Endothelial cell of umbilical vein (primary cell): ENCODE results near the gene BCL2. TPM values are rescaled to one million over a fixed set of nuclear protein-coding genes. Genes with fewer than 3 reads are reported as not detected.

Source experiments
- BruUV-seq: library from RNA; stranded (reverse); fragments of 400-500 nt; replicated peaks from 2 replicates; lab custom pipeline; 2021; lab: Mats Ljungman, UMichigan
- CTCF ChIA-PET: fragments of 300-600, 350-600 bp; sonication (Branson Sonifier 250); formaldehyde crosslinking; loops from one replicate; lab custom pipeline; 2021; ENCODE audit warnings: antibody characterized with exemption, inconsistent platforms; lab: Charles Lee
- POLR2A ChIA-PET: fragments of 300-600, 350-600 bp; sonication (Branson Sonifier 250); formaldehyde crosslinking; loops from one replicate; lab custom pipeline; 2021; ENCODE audit warnings: antibody characterized with exemption, inconsistent platforms; lab: Charles Lee
- DNase-seq: peaks from one replicate; pipeline ENCODE4 v3.0.0-alpha.2; 2011; ENCODE audit warnings: low read depth, low spot score
- FAIRE-seq: peaks from 2 replicates; lab custom pipeline; 2011; peaks lifted over from hg19 to GRCh38; lab: Jason Lieb, UNC
- H2AFZ ChIP-seq: 2 replicates; pipeline ENCODE4 v1.6.0; 2012; ENCODE audit warnings: low read depth, low read length, control low read depth, inconsistent platforms
- H3K27ac ChIP-seq: 2 replicates; pipeline ENCODE4 v1.5.1; 2011; ENCODE audit warnings: low read depth, mild to moderate bottlenecking, control low read depth, low read length, moderate library complexity; ENCODE audit not compliant: insufficient read depth
- H3K27me3 ChIP-seq, 2 experiments: 2 replicates each; pipeline versions ENCODE4 v1.6.0 to v1.6.1; 2011; ENCODE audit warnings: low read length in 2 of 2, mixed read lengths in 1 of 2; ENCODE audit not compliant: control insufficient read depth in 2 of 2, insufficient read depth in 2 of 2
- H3K36me3 ChIP-seq, 2 experiments: 2 replicates in 1 of 2; 3 replicates in 1 of 2; pipeline ENCODE4 v1.5.1; 2011; ENCODE audit warnings: low read length in 2 of 2, mild to moderate bottlenecking in 1 of 2, moderate library complexity in 1 of 2; ENCODE audit not compliant: control insufficient read depth in 2 of 2, insufficient read depth in 2 of 2; ENCODE audit errors: extremely low read depth in 1 of 2
- H3K4me1 ChIP-seq: 3 replicates; pipeline ENCODE4 v1.5.1; 2011; ENCODE audit warnings: mild to moderate bottlenecking, low read length; ENCODE audit not compliant: control insufficient read depth, insufficient read depth; ENCODE audit errors: extremely low read depth
- H3K4me2 ChIP-seq: 2 replicates; pipeline ENCODE4 v1.6.1; 2011; ENCODE audit warnings: low read length, control low read depth, mixed read lengths; ENCODE audit not compliant: insufficient read depth
- H3K4me3 ChIP-seq, 3 experiments: fragments of 200-600 bp in 1 of 3; sonication (generic), shearing (Covaris generic) in 1 of 3; replicated peaks in 1 of 3; 2 replicates each; pipeline ENCODE4 v1.5.1; 2011 to 2016; ENCODE audit warnings: control low read depth in 3 of 3, low read length in 3 of 3, mild to moderate bottlenecking in 2 of 3, inconsistent platforms in 1 of 3, low read depth in 1 of 3, moderate library complexity in 1 of 3; ENCODE audit not compliant: insufficient read depth in 1 of 3
- H3K79me2 ChIP-seq: 2 replicates; pipeline ENCODE4 v1.6.0; 2012; ENCODE audit warnings: low read length, inconsistent platforms; ENCODE audit not compliant: control insufficient read depth, insufficient read depth
- H3K9ac ChIP-seq: replicated peaks from 2 replicates; pipeline ENCODE3; 2011; ENCODE audit warnings: low read length, control low read depth; ENCODE audit not compliant: insufficient read depth; ENCODE audit errors: extremely low read depth
- H3K9me1 ChIP-seq: replicated peaks from 3 replicates; pipeline ENCODE4 v1.6.0; 2011; ENCODE audit warnings: mild to moderate bottlenecking, low read length; ENCODE audit not compliant: control insufficient read depth, insufficient read depth; ENCODE audit errors: extremely low read depth
- H3K9me3 ChIP-seq: replicated peaks from 2 replicates; pipeline ENCODE4 v1.5.1; 2012; ENCODE audit warnings: low read length, inconsistent platforms; ENCODE audit not compliant: control insufficient read depth, insufficient read depth
- H4K20me1 ChIP-seq: replicated peaks from 2 replicates; pipeline ENCODE3; 2011; ENCODE audit warnings: mild to moderate bottlenecking, low read length; ENCODE audit not compliant: control insufficient read depth, insufficient read depth; ENCODE audit errors: extremely low read depth
- EZH2 ChIP-seq: IDR thresholded peaks from 2 replicates; pipeline ENCODE4 v1.6.1; 2012; ENCODE audit warnings: borderline replicate concordance, low read depth, mild to moderate bottlenecking, moderate library complexity, low read length, inconsistent platforms; ENCODE audit not compliant: severe bottlenecking
- FOS ChIP-seq: IDR thresholded peaks from 2 replicates; pipeline ENCODE4 v1.6.1; 2011; ENCODE audit warnings: mild to moderate bottlenecking, low read length, moderate library complexity, borderline replicate concordance; ENCODE audit not compliant: insufficient read depth
- GATA2 ChIP-seq: IDR thresholded peaks from 2 replicates; pipeline ENCODE4 v1.7.0; 2011; ENCODE audit warnings: low read depth, mild to moderate bottlenecking, moderate library complexity, mixed read lengths, low read length; ENCODE audit not compliant: insufficient read length, insufficient read depth
- JUN ChIP-seq: IDR thresholded peaks from 2 replicates; pipeline ENCODE4 v1.6.1; 2011; ENCODE audit warnings: borderline replicate concordance, low read depth; ENCODE audit not compliant: insufficient read length, insufficient read depth
- MYC ChIP-seq: IDR thresholded peaks from one replicate; pipeline ENCODE4 v1.6.1; 2011; ENCODE audit warnings: mild to moderate bottlenecking, low read depth, low read length
- POLR2A ChIP-seq: IDR thresholded peaks from 2 replicates; pipeline ENCODE4 v1.6.1; 2012; ENCODE audit warnings: low read depth, mild to moderate bottlenecking, control low read depth, low read length
- POLR2AphosphoS5 ChIP-seq: IDR thresholded peaks from 2 replicates; pipeline ENCODE4 v1.6.1; 2012; ENCODE audit warnings: low read depth, mild to moderate bottlenecking, control low read depth, low read length, moderate library complexity; ENCODE audit not compliant: insufficient read depth
- dilution Hi-C: fragments of 300-500 bp; cut with MboI; formaldehyde crosslinking; loops from one replicate; pipeline ENCODE4 v1.15.0; 2019; ENCODE audit warnings: low sequenced_read_pairs; ENCODE audit not compliant: extremely low pct_ligation_motif_present
- intact Hi-C: fragments of 100-400 bp; cut with micrococcal nuclease; formaldehyde crosslinking; loops from one replicate; pipeline ENCODE4 v1.10.0; 2022
- polyA plus RNA-seq, 4 experiments: library from polyadenylated mRNA; depleted of rRNA in 3 of 4; stranded (reverse) in 3 of 4; unstranded in 1 of 4; fragments of >200 nt; gene quantifications; 2 replicates each; pipeline versions ENCODE4 v1.2.1 to v1.2.3, GENCODE V29; 2011 to 2012; ENCODE audit warnings: missing spikeins in 1 of 4
- total RNA-seq: library from RNA; stranded (reverse); gene quantifications from 2 replicates; pipeline ENCODE4 v1.2.3, GENCODE V29; 2021
- TF ChIP-seq, protein P1 (sequence below): IDR thresholded peaks from 2 replicates; pipeline ENCODE4 v1.6.1; 2011; ENCODE audit not compliant: insufficient read depth, insufficient read length
- TF ChIP-seq, protein P2 (sequence below), 2 donors: IDR thresholded peaks; 1 replicate in 1 of 2; 2 replicates in 1 of 2; pipeline ENCODE4 v1.5.1; 2011; ENCODE audit warnings: low read length in 2 of 2, mild to moderate bottlenecking in 2 of 2, moderate library complexity in 2 of 2, control low read depth in 1 of 2, inconsistent platforms in 1 of 2, low read depth in 1 of 2; ENCODE audit not compliant: insufficient read depth in 1 of 2; ENCODE audit errors: extremely low read depth in 1 of 2

BCL2 gene
- total and polyA plus RNA-seq, 2 donors (not counting 3 experiments of a cell fraction or from before 2014, with no cell fraction given) = 0.35 to 5.0 TPM

DNA sequence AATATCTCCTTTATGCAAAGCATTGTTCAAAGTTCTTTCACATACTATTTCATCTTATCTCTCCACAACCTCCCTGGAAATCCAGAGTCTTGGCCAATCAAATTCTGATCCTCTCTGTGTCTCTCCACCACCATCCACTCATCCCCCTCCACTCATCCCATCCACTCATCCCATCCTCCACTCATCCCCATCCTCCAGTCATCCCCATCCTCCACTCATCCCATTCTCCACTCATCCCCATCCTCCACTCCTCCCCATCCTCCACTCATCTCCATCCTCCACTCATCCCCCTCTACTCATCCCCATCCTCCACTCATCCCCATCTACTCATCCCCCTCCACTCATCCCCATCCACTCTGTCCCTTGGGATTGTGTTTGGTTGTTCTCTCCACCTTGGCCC lies 101.1 kb downstream of the BCL2 start:
- ChIA-PET POLR2A (no interaction called here), CTCF (no interaction called here)
- H3K36me3 ChIP-seq = no peaks in the 10 kb centered on the region
- TF ChIP-seq EZH2 (no peak), MYC (no peak), POLR2AphosphoS5 (no peak), GATA2 (no peak), POLR2A (no peak), JUN (no peak), FOS (no peak)
- TF ChIP-seq, protein P1, sequence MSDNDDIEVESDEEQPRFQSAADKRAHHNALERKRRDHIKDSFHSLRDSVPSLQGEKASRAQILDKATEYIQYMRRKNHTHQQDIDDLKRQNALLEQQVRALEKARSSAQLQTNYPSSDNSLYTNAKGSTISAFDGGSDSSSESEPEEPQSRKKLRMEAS = no peak
- TF ChIP-seq, protein P2, sequence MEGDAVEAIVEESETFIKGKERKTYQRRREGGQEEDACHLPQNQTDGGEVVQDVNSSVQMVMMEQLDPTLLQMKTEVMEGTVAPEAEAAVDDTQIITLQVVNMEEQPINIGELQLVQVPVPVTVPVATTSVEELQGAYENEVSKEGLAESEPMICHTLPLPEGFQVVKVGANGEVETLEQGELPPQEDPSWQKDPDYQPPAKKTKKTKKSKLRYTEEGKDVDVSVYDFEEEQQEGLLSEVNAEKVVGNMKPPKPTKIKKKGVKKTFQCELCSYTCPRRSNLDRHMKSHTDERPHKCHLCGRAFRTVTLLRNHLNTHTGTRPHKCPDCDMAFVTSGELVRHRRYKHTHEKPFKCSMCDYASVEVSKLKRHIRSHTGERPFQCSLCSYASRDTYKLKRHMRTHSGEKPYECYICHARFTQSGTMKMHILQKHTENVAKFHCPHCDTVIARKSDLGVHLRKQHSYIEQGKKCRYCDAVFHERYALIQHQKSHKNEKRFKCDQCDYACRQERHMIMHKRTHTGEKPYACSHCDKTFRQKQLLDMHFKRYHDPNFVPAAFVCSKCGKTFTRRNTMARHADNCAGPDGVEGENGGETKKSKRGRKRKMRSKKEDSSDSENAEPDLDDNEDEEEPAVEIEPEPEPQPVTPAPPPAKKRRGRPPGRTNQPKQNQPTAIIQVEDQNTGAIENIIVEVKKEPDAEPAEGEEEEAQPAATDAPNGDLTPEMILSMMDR (IDR thresholded peaks at IDR 0.05; ENCODE audit: extremely low read depth in 1 of 2, insufficient read depth in 1 of 2, low read depth in 1 of 2, low read length in 2 of 2) = no peak
- DNase-seq (no peak), FAIRE-seq (no peak)
- H3K9me3 ChIP-seq = no peaks in the 10 kb centered on the region
- dilution Hi-C loops = no loop called here
- no TSS peak for BruUV-seq
- H3K9me1 ChIP-seq = no peaks in the 10 kb centered on the region
- no peaks in the 10 kb centered on the region for H4K20me1 ChIP-seq
- H3K4me2 ChIP-seq = no peak overlapping the region
- intact Hi-C loops = no loop called here
- peaks cover 0 to 2% of the 10 kb centered on the region in 2 experiments for H3K27me3 ChIP-seq
- no peak overlapping the region for H3K27ac ChIP-seq
- no peak overlapping the region for H3K4me3 ChIP-seq
- no peaks in the 10 kb centered on the region for H3K79me2 ChIP-seq
- H3K9ac ChIP-seq = no peak overlapping the region
- no peak overlapping the region for H2AFZ ChIP-seq
- H3K4me1 ChIP-seq = no peaks in the 10 kb centered on the region
